Mesothelial cell of epicardium (in vitro differentiated cells): ENCODE results near the gene ACTRT3. TPM values are rescaled to one million over a fixed set of nuclear protein-coding genes. Genes with fewer than 3 reads are reported as not detected.

ENCODE experiments used
- DNase-seq, 2 experiments: peaks; one replicate each; pipeline ENCODE4 v3.0.0; 2021; ENCODE audit warnings: low spot score in 2 of 2; ENCODE audit not compliant: unreplicated experiment in 2 of 2
- H3K27ac Mint-ChIP-seq: 2 replicates; pipeline ENCODE4 v1.8.0; 2021; ENCODE audit warnings: mixed read lengths
- H3K27me3 Mint-ChIP-seq: 2 replicates; pipeline ENCODE4 v1.8.0; 2021; ENCODE audit warnings: low read depth, mixed read lengths
- H3K36me3 Mint-ChIP-seq: 2 replicates; pipeline ENCODE4 v1.8.0; 2021; ENCODE audit warnings: mixed read lengths
- H3K4me1 Mint-ChIP-seq: 2 replicates; pipeline ENCODE4 v1.8.0; 2021; ENCODE audit warnings: mixed read lengths
- H3K4me3 Mint-ChIP-seq: 2 replicates; pipeline ENCODE4 v1.8.0; 2021; ENCODE audit warnings: mild to moderate bottlenecking, moderate library complexity, mixed read lengths
- H3K9me3 Mint-ChIP-seq: 2 replicates; pipeline ENCODE4 v1.8.0; 2021; ENCODE audit warnings: mixed read lengths
- CTCF ChIP-seq: fragments of 200-600 bp; sonication (generic); IDR thresholded peaks from one replicate; pipeline ENCODE4 v1.5.0; 2021; ENCODE audit warnings: antibody characterized with exemption; ENCODE audit not compliant: unreplicated experiment
- total RNA-seq: library from RNA; stranded (reverse); gene quantifications from 3 replicates; pipeline ENCODE4 v1.2.1, GENCODE V29; 2021

ACTRT3 gene
- total RNA-seq, 1 donor from 2014 or later, result 3.5 TPM

- peaks cover 29% of the 10 kb centered on the region for H3K4me1 Mint-ChIP-seq
- no peak for TF ChIP-seq CTCF
Measured at GRCh38 chr3:169759256-169759655, 10.1 kb downstream of the ACTRT3 start.

GRCh38 chr3:169758359-169758994, 10.9 kb downstream of the ACTRT3 start:
- Mint-ChIP-seq H3K27ac (peak overlapping the region; percentile 78), H3K4me3 (no peak overlapping the region), H3K27me3 (no peaks in the 10 kb centered on the region), H3K9me3 (peaks cover 4% of the 10 kb centered on the region), H3K4me1 (peaks cover 27% of the 10 kb centered on the region), H3K36me3 (no peaks in the 10 kb centered on the region)
- DNase-seq, result no peak
- TF ChIP-seq CTCF, result no peak

More at GRCh38 chr3:169759256-169759655, 10.1 kb downstream of the ACTRT3 start:
- Mint-ChIP-seq H3K27ac (peak overlapping the region; percentile 52), H3K9me3 (peaks cover 7% of the 10 kb centered on the region), H3K27me3 (no peaks in the 10 kb centered on the region), H3K4me3 (no peak overlapping the region), H3K36me3 (peaks cover 1% of the 10 kb centered on the region)
- DNase-seq, result no peak

- no peak for DNase-seq
- Mint-ChIP-seq H3K27ac (no peak overlapping the region), H3K9me3 (no peaks in the 10 kb centered on the region), H3K4me3 (no peak overlapping the region), H3K36me3 (no peaks in the 10 kb centered on the region), H3K27me3 (no peaks in the 10 kb centered on the region), H3K4me1 (peaks cover 31% of the 10 kb centered on the region)
- TF ChIP-seq CTCF, result no peak
Measured at GRCh38 chr3:169755488-169755887, 13.9 kb downstream of the ACTRT3 start.

- no peak for DNase-seq
- H3K9me3 Mint-ChIP-seq, result no peaks in the 10 kb centered on the region
- no peaks in the 10 kb centered on the region for H3K27me3 Mint-ChIP-seq
- no peak overlapping the region for H3K4me3 Mint-ChIP-seq
- no peak for TF ChIP-seq CTCF
- H3K4me1 Mint-ChIP-seq, result peaks cover 31% of the 10 kb centered on the region
- no peak overlapping the region for H3K27ac Mint-ChIP-seq
- no peaks in the 10 kb centered on the region for H3K36me3 Mint-ChIP-seq
Measured at GRCh38 chr3:169754711-169755110, 14.7 kb downstream of the ACTRT3 start.

- no peak overlapping the region for H3K27ac Mint-ChIP-seq
- no peak for TF ChIP-seq CTCF
- H3K36me3 Mint-ChIP-seq, result no peaks in the 10 kb centered on the region
- peaks cover 10% of the 10 kb centered on the region for H3K4me1 Mint-ChIP-seq
- peaks cover 4% of the 10 kb centered on the region for H3K9me3 Mint-ChIP-seq
- no peak overlapping the region for H3K4me3 Mint-ChIP-seq
- no peak for DNase-seq
- H3K27me3 Mint-ChIP-seq, result peaks cover 7% of the 10 kb centered on the region
Measured at GRCh38 chr3:169751875-169752274, 17.5 kb downstream of the ACTRT3 start.
